Panc1 (cell line): ENCODE results near the gene SIRT7.

Source experiments
- CTCF ChIP-seq: fragments of 450-650 bp; IDR thresholded peaks from 2 replicates; pipeline ENCODE4 v1.5.1; 2017; ENCODE audit warnings: mild to moderate bottlenecking
- POLR2AphosphoS5 ChIP-seq: IDR thresholded peaks from 2 replicates; pipeline ENCODE4 v1.6.1; 2012; ENCODE audit warnings: mild to moderate bottlenecking, low read depth, low read length, moderate library complexity
- REST ChIP-seq, 2 experiments: IDR thresholded peaks; 2 replicates each; pipeline ENCODE4 v1.6.1; 2011 to 2012; ENCODE audit warnings: low read depth in 2 of 2, control low read depth in 1 of 2, low read length in 1 of 2, mild to moderate bottlenecking in 1 of 2, moderate library complexity in 1 of 2; ENCODE audit not compliant: insufficient read depth in 1 of 2
- TCF7L2 ChIP-seq: IDR thresholded peaks from 2 replicates; pipeline ENCODE4 v1.6.1; 2011; ENCODE audit warnings: mild to moderate bottlenecking, low read depth, low read length, inconsistent platforms

GRCh38 chr17:81863123-81863675 is 54.8 kb downstream of the SIRT7 start:
- TF ChIP-seq TCF7L2: no peak
- no peak for TF ChIP-seq REST (IDR thresholded peaks at IDR 0.05; ENCODE audit: insufficient read depth in 1 of 2, low read depth in 2 of 2, low read length in 1 of 2)
- no peak for TF ChIP-seq POLR2AphosphoS5
- no peak for TF ChIP-seq CTCF
